Fibroblast of upper back skin (primary cell): ENCODE measurements around the gene GPX5.
A peak's percentile ranks its signal among the peaks of the same experiment; 100 is the strongest.
"Not testable (repeated sequence)": the region's sequence is repeated elsewhere in the genome, so short reads cannot be mapped to it uniquely, and the experiment has no call there.

Experiments
- DNase-seq: peaks from one replicate; pipeline ENCODE4 v3.0.0-alpha.2; 2013

The GPX5 gene

DNA sequence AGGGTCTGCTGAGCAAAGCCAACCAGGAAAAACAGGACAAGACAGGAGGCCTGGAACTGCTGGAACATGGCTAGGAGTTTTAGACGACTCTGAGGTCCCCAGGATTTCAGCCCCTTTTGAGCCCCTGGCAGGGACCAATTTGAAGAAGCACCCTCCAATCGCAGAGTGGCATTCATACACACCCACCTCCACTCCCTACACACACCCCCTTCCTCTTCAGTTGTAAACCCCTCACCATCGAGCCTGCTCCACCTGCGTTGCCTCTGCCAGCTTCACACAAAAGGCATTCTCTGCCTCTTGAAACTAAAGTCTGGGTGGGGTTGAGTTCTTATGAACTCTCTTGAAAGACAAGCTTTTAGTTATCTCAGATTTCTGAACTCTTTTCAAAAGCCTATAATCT is 10.0 kb upstream of the GPX5 start, which contains the start of gene GPX6:
TSS of gene GPX6 (minus strand) at position 118 of the 400 bp plus-strand sequence. CDS start at position 68, 50 bp downstream.
- no peak for DNase-seq

- DNase-seq, result no peak
These were observed 7.7 kb upstream of the GPX5 start for GRCh38 chr6:28517964-28518363.

DNA sequence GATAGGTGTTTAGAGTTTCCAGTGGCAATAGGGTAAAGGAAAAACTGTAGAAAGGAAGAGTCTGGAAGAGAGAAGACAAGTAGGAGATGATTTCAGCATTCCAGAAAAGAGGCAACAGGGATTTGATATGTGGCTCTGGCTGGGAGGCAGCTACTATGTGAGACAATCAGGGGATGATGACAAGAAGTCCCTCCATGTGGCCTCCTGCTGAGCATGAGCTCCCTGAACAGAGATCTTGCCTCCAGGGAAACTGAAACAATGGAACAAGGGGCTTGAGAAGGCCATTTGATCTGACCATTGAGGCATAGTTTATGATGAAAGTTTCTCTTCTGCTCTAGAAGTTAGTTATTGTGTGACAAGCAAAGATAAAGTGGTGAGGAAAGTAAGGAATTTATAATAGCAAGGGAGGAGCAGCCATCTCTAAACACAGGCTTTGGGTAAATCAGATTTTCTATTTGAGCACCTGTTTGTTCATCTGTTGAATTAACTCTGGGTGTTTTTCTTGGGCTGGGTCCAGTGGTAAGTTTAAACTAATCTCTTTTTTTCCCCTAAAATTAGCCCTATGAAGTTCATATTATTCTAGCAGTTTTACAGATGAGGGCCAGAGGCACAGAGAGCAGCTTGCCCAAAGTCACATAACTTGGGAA is 3.0 kb upstream of the GPX5 start:
- no peak for DNase-seq

GRCh38 chr6:28523241-28523622 is 2.4 kb upstream of the GPX5 start:
- DNase-seq, result no peak

DNA sequence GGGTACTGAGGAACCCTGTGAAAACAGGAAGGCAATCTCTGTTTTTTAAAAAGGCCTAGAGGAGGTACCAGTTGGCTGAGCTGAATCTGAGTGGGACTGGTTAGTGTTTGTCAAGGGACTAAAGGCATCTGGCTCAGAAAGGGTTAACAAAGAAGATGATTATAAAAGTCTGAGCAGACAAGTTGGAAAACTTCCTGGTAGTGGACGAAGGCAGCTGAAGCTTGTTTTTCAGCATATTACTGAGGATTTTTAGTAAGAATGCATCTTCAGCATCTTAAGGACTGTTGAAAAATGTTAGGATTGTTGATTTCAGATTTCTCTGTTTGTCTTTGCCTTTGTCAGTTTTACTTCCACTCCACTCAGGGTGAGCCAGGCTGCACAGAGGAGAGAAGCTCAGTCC is 5.1 kb downstream of the GPX5 start:
- DNase-seq, result no peak

GRCh38 chr6:28531479-28532128 is 5.9 kb downstream of the GPX5 start:
- no peak for DNase-seq

- DNase-seq, result no peak
These were observed 8.6 kb downstream of the GPX5 start for GRCh38 chr6:28534306-28534705.

DNA sequence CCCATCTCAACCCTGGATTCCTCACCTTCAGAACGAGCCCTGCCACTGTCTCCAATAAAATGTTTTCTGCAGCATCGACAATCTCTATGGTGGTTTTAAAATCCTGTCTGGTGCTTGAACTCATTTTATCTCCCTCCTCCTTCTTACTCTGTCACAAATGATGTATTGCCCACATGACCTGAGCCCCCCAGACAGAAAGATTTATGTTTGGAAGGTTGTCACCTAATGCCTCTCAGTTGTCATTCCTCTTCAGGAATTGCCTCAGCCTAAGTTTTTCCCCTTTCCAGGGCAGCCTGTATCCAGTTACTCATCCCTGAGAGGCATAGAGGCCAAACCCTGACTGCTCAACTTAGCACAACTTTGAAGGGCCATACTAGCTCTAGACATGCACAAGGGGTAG is 9.2 kb downstream of the GPX5 start:
- DNase-seq, result no peak

DNA sequence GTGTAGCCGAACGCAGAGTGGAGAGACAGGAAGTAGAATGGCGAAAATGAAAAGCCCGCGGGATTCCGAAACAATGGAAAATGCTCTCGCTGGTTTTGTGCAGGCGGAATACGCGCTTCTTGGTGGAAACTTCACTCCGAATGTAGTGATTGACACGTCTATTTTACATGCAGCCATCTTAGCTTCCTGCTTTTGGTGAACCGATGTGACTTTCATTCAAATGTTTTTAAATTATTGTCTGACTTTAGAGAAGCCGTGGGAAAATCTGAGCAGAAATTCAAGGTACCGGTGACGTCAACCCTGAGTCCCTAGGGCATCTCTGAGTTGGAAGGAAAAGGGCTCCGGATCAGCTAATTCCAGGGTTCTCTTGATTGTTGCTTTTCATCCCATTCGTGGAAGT is 11.4 kb downstream of the GPX5 start:
- DNase-seq, result peak; percentile 8

DNA sequence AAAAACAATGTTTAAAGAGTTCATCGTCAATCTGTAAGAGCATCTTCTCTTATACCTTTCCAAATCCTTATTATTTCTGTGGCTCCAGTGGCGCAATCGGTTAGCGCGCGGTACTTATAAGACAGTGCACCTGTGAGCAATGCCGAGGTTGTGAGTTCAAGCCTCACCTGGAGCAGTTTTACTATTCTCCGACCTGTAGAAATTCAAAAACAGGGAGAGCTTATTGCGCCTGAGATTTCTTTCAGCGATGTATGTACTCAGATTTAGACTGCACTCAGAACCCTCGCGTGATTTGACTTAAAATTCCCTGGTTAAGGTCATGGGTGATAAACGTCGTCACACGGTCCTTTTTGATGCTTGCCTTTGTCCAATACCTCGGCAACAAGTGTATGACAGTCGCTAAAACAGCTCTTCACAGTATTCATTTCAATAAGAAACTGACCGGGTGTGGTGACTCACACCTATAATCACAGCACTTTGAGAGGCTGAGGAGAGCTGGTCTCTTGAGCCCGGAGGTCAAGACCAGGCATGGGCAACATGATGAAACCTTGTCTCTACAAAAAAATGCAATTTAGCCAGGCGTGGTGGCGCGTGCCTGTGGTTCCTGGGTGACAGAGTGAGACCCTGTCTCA is 11.9 kb downstream of the GPX5 start:
- DNase-seq, result no peak

DNA sequence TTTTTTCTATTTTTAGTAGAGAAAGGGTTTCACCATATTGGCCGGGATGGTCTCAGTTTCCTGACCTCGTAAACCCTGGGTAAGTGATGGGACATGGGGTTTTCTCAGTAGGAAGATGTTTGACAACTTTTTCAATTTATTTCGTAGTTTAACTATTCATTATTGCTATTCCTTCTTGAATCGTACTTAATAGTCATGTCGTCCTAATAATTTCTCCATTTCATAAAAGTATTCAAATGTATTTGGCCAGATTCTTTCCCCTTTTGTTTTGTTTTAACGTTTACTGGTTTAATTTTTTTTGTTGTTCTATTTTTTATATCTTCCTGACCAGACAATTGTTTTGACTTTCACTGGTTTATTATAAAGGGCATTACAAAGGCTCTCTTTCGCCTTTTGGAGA is 16.3 kb downstream of the GPX5 start:
- DNase-seq, result no peak

DNA sequence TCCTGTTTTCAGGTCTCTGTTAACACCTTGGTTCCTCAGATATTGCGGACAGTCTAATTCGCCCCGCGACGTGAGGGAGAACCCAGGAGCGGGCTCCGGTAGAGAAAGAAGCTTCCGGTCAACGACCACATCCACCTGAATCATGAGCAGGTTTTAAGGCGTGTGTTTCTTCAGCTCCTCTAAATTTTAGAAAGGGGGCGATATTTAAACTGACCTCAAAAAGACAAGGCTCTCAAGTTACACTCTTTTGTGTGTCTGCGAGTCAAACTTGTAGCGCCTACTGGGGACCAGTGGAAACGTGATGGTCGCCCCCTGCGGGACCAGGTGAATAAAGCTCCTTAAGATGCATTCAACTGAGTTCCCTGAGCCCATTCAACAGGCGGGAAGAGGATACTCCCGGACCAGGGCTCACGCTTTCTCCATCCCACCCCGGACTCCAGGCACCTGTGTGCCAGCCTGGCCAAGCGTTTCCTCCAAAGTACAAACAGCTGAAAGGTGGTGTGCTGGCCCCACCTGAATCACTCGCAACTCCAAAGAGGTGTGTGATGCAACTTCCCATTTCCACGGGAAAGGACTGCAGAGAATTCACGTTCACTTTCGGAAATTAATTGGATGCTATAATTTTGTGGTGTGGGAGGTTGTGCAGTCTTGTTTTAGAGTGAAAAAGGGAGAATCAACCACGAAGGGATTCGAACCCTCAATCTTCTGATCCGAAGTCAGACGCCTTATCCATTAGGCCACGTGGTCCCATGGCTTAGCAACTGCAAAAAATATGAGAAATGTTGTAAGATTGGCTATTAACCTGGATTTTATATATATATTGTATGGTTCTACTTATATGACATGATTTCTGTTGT is 17.0 kb downstream of the GPX5 start:
- peak; percentile 93 for DNase-seq

- DNase-seq, result peak; percentile 8
These were observed 18.2 kb downstream of the GPX5 start for GRCh38 chr6:28543651-28544610.

DNA sequence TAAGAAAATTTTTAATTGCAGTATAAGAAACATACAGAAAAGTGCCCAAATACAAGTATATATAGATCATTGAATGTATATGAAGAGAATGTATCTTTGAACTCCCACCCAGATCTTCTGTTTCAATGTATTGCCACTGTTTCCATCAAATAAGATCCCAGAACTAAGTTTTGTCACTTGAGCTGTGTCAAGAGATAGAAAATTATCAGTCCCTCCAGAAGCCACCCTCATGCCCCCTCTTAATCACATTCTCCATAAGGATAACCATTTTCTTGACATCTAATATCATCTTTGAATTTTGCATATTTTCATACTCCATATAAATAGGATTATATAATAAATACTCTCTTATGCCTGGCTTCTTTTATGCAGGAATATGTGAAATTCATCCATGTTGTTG is 20.3 kb downstream of the GPX5 start:
- DNase-seq, result no peak

- not testable (repeated sequence) for DNase-seq
These were observed 21.3 kb downstream of the GPX5 start for GRCh38 chr6:28547003-28547402.

DNA sequence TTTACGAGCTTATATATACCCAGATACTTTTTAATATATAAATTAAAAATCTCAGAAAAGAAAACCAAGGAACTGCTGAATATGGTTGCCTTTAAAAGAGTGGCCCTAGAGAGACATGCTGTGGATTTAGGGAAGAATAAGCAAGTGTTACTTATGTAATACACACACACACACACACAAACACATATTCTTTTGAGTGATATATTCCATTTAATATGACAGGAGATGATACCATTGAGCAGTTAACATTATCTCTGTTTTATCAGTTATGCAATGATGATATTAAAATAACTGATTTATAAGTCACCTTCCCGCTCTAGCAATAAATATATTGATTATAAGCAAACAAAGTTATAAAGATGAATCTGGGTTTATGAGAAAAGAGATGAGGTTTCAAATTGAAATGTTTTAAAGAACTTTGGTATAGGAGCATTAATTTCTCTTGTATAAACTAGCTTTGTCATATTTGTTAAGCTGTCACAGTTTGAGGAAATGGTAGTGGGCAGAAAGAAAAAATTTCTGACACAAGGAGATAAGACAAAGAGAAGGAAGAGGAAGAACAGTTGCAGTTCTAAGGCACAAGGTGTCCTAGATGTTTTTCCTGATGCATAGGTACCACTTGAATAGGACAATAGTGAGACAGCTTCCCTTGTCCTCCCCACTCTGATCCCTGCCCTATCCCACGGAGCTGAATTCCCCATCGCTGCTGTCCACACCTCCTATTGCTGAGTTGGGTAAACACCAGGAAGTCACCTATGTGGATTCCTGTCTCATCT is 26.4 kb downstream of the GPX5 start:
- no peak for DNase-seq

DNA sequence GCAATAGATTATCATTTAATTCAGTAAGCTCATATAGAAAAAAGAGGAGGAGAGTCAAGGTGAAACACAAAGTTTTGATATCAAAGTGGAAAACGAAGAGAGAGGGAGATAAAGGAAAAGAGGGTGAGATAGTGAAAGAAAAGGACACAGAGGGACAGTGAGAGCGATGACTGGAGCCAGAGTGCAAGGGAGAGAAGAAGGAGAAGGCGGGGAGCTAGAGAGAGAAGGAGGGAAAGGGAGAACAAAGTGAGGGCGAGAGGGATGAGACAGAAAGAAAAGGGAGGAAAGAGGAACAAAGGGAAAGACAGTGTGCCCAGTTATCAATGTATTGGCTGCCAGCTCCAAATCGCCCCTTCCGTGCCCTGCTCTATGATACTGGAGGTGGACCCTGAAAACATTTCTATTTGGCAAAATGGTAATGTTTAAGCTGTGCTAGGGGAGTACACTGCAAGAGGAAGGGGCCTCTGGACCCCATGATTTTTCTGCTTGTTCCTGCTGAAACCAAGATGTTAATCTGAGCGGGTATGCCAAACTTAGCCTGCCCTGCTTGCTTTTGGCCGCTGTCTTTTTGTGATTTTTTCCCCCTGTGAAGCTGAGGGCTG is 27.8 kb downstream of the GPX5 start:
- DNase-seq, result no peak

- no peak for DNase-seq
These were observed 28.6 kb downstream of the GPX5 start for GRCh38 chr6:28553986-28554881.

- no peak for DNase-seq
These were observed 29.5 kb downstream of the GPX5 start for GRCh38 chr6:28555136-28555535.

GRCh38 chr6:28558629-28559028 is 32.9 kb downstream of the GPX5 start:
- DNase-seq, result no peak
